GM21737 (cell line): ENCODE results near the gene SPATA2L.
"Not testable (repeated sequence)": the region's sequence is repeated elsewhere in the genome, so short reads cannot be mapped to it uniquely, and the experiment has no call there.

ENCODE experiments used
- ATAC-seq: cut with Tn5 transposase; IDR thresholded peaks from one replicate; pipeline ENCODE4 v1.9.1; 2021; ENCODE audit warnings: mild to moderate bottlenecking, moderate library complexity; ENCODE audit not compliant: unreplicated experiment

Gene SPATA2L

DNA sequence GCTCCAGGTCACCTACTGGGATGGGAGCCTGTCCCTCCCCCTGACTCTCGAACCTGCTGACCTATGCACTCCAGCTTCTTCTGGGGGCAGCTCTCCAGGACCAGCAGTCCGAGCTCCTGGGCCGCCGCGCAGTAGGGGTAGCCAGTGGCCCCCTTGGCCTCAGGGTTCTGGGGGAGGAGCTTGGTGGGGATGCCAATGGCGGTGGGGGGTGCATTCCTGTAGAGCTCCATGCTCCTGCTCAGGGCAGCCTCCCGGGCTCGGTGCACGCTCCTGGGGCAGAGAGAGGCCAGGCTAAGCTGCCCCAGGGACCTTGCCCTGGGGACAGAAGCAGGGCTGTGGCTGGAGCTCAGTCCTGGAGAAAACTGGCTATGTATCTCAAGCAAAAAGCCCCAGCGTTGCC lies 7.7 kb upstream of the SPATA2L start:
- no peak for ATAC-seq

DNA sequence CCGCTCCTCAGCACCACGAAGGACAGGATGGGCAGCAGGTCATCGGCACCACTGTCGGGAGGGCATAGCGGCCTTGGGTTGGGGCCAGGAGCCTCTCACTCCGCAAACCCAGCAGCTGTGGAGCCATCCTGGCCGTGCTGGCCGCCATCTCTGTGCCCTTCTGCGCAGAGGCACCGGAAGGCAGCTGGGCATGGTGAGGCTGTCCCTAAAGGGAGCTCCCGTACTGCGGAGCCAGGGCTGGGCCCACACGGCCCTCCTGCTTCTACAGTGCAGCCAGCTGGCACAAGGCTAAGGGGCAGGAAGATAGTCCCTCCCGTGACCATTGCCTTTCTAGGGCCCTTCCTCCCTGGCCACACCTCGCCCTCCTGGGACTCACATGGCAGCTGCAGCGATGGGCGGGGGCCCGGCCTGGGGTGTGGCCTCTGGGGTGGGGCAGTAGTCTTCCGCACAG lies 7.0 kb upstream of the SPATA2L start:
- no peak for ATAC-seq

GRCh38 chr16:89707695-89708094 lies 6.2 kb upstream of the SPATA2L start:
- ATAC-seq: no peak

- no peak for ATAC-seq
These were observed 5.2 kb upstream of the SPATA2L start for GRCh38 chr16:89706518-89707260.

DNA sequence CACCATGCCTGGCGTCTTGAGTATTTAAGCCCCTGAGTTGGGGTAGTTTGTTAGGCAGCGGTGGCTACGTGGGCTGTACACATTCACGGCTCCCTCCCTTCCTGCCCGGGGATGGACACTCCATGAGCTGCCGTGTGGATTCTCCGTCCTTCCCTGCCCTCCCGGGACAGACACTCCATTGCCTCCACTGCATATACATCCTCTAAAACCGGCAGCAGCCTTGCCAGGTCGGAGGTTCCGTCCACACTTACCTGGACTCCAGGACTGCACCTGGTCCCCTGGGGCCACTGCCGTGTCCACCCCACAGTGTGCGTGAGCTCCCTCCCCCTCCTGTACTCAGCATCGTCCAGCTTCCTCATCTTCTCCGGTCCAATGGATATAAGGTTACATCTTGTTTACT lies 3.5 kb upstream of the SPATA2L start:
- no peak for ATAC-seq

DNA sequence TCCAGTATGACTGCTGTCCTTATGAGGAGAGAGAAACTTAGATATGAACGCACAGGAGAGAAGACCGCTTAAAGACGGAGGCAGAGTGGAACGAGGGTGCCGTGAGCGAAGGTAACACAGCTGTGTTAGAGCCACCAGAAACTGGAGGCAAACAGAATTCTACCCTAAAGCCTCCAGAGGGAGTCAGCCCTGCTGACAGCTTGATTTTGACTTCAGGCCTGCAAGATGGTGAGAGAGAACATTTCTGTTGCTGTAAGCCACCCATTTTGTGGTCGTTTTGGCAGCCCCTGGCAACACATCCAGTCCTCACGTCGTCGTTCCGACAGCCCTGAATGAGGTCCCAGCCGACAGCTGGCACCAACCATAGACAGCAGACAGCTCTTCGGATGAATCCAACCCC lies 2.8 kb upstream of the SPATA2L start:
- no peak for ATAC-seq

DNA sequence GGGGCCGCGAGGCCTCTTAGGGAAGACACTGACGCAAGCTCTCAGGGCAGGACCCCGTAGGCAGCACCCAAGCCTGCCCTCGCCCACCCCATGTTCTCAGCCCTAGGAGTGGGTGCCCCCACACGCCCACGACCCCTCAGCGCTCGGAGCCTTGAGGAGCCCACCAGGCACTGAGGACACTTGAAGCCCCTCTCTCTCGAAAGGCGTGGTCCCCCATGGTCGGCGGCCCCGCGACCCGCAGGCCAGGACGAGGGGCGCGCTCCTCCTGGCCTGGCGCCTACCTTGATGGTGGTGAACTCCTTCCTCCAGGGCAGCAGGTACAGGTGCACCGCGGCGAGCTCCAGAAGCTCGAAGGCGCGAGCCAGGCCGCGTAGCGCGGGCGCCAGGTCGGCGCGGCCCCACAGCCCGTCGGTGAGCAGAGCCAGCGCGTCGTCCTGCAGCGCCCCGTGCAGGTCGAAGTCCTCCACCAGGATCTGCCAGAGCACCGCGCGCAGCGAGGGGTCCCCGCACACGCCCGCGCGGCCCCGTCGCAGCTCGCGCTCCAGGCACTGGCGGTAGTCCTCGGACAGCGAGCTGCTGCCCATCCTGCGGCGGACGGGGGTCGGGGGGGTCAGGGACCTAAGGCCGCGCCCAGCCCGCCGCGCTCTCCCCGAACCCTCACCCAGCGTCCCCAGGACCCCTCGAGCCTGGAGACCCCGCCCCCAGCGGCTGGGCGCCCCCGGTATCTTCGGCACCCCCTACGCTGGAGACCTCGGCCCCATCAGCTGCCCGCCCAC lies 668 bp downstream of the SPATA2L start:
- peak; percentile 4 for ATAC-seq

- ATAC-seq: peak; percentile 44
These were observed 1.3 kb downstream of the SPATA2L start for GRCh38 chr16:89700100-89700648.

- not testable (repeated sequence) for ATAC-seq
These were observed 1.8 kb downstream of the SPATA2L start for GRCh38 chr16:89699629-89700099.

DNA sequence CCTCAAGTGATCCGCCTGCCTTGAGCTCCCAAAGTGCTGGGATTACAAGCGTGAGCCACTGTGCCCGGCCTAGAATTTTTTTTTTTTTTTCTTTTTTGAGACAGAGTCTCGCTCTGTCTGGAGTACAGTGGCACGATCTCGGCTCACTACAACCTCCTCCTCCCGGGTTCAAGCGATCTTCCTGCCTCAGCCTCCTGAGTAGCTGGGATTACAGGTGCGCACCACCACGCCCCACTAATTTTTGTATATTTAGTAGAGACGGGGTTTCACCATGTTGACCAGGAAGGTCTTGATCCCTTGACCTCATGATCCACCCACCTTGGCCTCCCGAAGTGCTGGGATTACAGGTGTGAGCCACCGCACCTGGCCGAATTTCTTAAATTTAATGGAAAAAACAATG lies 2.8 kb downstream of the SPATA2L start:
- ATAC-seq: not testable (repeated sequence)

GRCh38 chr16:89697616-89698331 lies 3.7 kb downstream of the SPATA2L start:
- ATAC-seq: no peak

GRCh38 chr16:89697161-89697615 lies 4.3 kb downstream of the SPATA2L start:
- no peak for ATAC-seq

- ATAC-seq: no peak
These were observed 4.8 kb downstream of the SPATA2L start for GRCh38 chr16:89696670-89697128.

DNA sequence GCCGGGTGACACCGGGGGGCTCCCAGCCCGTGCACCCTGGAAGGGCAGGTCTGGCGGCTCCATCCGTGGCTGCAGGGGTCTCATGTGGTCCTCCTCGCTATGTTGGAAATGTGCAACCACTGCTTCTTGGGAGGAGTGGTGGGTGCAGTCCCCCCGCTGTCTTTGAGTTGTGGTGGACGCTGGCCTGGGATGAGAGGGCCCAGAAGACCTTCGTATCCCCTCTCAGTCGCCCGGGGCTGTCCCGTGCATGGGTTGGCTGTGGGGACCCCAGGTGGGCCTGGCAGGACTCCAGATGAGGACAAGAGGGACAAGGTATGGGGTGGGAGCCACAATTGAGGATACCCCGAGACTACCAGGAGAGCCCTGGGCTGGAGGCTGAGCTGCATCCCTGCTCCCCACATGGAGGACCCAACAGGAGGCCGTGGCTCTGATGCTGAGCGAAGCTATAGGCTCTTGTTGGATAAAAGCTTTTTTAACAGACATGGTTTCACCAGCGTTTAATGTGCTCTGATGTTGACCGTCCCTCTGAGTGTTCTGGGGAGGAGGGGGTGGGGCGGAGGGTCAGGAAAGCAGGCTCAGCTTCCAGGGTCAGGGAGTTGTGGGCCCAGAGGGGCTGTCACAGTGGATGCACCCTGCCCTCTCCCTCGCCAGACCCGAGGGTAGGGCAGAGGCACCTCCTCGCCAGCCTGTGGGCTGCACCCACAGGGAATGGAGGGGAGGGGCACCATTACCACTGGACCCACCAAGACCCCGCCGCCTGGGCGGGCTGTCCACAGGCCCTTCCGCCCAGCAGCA lies 5.4 kb downstream of the SPATA2L start:
- ATAC-seq: no peak

- ATAC-seq: no peak
These were observed 6.2 kb downstream of the SPATA2L start for GRCh38 chr16:89695086-89695874.

DNA sequence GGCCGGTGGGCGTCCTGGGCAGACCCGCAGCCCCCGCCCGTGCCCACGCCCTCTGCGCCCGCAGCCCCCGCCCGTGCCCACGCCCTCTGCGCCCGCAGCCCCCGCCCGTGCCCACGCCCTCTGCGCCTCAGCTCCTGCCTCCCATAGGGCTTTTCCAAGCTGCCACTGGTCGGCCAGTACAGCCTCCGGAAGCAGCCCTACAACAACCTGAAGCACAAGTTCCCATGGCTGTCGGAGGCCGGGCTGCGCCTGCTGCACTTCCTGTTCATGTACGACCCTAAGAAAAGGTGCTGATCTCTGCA lies 6.8 kb downstream of the SPATA2L start:
- not testable (repeated sequence) for ATAC-seq

DNA sequence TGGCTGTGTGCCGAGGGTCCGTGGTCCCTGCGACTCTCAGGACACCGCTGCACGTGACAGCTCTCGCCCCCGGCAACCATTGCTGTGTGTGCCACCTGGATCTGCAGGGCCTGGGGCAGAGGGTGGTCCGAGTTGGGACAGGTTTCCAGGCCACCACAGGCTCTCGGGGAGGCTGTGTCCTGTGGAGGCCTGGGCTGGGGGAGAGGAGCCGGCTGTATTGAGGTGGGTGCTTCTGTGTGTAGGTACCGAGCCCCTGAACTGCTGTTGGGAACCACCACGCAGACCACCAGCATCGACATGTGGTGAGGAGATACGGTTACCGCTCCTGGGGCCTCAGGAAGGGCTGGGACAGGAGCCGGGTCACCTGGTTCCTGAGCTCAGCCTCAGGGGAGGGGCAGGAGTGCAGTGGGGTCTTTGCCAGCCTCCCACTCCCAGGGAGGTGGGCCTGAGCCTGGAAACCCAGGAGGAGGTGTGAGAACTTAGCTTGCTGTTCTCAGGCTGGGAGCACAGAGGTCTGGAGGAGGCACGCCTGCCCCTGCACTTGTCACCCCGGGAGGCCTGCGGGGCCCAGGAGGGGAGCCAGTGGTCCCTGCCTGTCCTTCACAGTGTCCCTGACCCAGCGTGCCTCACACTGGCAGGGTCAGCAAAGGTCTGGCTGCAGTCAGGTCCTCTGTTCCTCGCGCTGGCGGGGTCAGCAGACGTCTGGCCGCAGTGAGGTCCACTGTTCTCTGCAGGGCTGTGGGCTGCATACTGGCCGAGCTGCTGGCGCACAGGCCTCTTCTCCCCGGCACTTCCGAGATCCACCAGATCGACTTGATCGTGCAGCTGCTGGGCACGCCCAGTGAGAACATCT lies 7.3 kb downstream of the SPATA2L start:
- no peak for ATAC-seq

GRCh38 chr16:89693289-89693731 lies 8.2 kb downstream of the SPATA2L start:
- no peak for ATAC-seq
